ENCODE measurements around the gene FRY.
A peak's percentile ranks its signal among the peaks of the same experiment; 100 is the strongest.

The FRY gene

GRCh38 chr13:32247887-32248286, 216.3 kb downstream of the FRY start:
- no peak for TF ChIP-seq CTCF (IDR thresholded peaks at IDR 0.05; ENCODE audit: insufficient read depth, low read depth, low read length, missing control alignments)
- DNase-seq (ENCODE audit: low read depth) = peak; percentile 29
- H3K4me3 ChIP-seq (ENCODE audit: low read depth, low read length) = no peak overlapping the region

- no peak for TF ChIP-seq CTCF (IDR thresholded peaks at IDR 0.05; ENCODE audit: insufficient read depth, low read depth, low read length, missing control alignments)
- DNase-seq (ENCODE audit: low read depth) = peak; percentile 64
These were observed 217.2 kb downstream of the FRY start for GRCh38 chr13:32248801-32249200.

GRCh38 chr13:32252812-32253438, 221.4 kb downstream of the FRY start:
- no peak overlapping the region for H3K4me3 ChIP-seq (ENCODE audit: low read depth, low read length)
- TF ChIP-seq CTCF (IDR thresholded peaks at IDR 0.05; ENCODE audit: insufficient read depth, low read depth, low read length, missing control alignments) = no peak
- DNase-seq (ENCODE audit: low read depth) = no peak

More at GRCh38 chr13:32248801-32249200, 217.2 kb downstream of the FRY start:
- H3K4me3 ChIP-seq (ENCODE audit: low read depth, low read length) = no peak overlapping the region

- TF ChIP-seq CTCF (IDR thresholded peaks at IDR 0.05; ENCODE audit: insufficient read depth, low read depth, low read length, missing control alignments) = no peak
- H3K4me3 ChIP-seq (ENCODE audit: low read depth, low read length) = no peak overlapping the region
- no peak for DNase-seq (ENCODE audit: low read depth)
These were observed 222.4 kb downstream of the FRY start for GRCh38 chr13:32253911-32254399.

- no peak overlapping the region for H3K4me3 ChIP-seq (ENCODE audit: low read depth, low read length)
- DNase-seq (ENCODE audit: low read depth) = no peak
- no peak for TF ChIP-seq CTCF (IDR thresholded peaks at IDR 0.05; ENCODE audit: insufficient read depth, low read depth, low read length, missing control alignments)
These were observed 222.8 kb downstream of the FRY start for GRCh38 chr13:32254416-32254815.

- TF ChIP-seq CTCF (IDR thresholded peaks at IDR 0.05; ENCODE audit: insufficient read depth, low read depth, low read length, missing control alignments) = no peak
- no peak for DNase-seq (ENCODE audit: low read depth)
- no peak overlapping the region for H3K4me3 ChIP-seq (ENCODE audit: low read depth, low read length)
These were observed 223.5 kb downstream of the FRY start for GRCh38 chr13:32254916-32255723.
